Regular cardiac myocyte (primary cell): Measurements from ENCODE around the gene FBXO44. TPM values are rescaled to one million over a fixed set of nuclear protein-coding genes. Genes with fewer than 3 reads are reported as not detected.

Source experiments
- total RNA-seq: library from RNA; depleted of rRNA; stranded (reverse); fragments of >200 nt; gene quantifications from 2 replicates; pipeline ENCODE4 v1.2.3, GENCODE V29; 2014

The FBXO44 gene, protein sequence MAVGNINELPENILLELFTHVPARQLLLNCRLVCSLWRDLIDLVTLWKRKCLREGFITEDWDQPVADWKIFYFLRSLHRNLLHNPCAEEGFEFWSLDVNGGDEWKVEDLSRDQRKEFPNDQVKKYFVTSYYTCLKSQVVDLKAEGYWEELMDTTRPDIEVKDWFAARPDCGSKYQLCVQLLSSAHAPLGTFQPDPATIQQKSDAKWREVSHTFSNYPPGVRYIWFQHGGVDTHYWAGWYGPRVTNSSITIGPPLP
- total RNA-seq, result 7.7 and 14.4 TPM in 2 replicates

DNA sequence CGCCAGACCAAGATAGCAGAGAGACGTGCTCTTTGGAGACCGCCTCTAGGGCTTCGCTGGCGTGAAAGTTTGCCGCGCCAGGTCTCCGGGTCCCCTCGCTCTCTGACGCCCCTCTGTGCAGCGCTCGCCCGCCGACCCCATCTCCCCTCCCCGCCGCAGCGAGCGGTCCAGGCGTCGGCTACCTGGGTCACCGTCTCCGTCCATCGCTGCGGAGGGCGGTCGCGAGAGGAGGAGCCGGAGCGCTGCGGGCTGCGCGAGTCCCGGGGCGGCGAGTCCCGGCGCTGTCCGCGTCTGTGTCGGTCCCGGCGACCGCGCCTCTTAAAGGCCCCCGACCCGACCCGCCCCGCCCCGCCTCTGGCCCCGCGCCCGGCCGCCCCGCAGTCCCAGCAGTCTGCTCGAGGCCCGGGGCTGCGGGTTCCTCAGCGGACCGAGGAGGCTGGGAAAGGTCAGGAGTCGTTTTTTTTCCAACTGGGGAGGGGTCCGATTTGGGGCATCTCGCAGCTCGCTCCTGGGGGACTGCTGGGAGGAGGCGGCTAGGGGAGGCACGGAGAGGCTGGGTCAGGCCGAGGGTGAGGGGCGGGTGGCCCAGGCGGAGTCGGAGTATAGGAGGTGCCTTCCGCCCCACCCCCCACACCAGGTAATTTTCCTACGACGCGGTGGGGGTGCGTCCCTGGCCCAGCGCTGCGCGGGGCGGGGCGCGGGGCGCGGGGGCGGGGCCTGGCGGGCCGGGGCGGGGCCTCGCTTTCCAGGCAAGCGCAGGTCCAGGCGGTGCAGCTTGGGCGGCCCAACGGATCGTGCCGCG is at the start of gene FBXO44, which contains the start of gene FBXO2:
TSS of gene FBXO44 (plus strand) at position 741 of the 802 bp plus-strand sequence. CDS start 959 bp downstream, outside the sequence.
TSS of gene FBXO2 (minus strand) at position 293 of the 802 bp plus-strand sequence. CDS start at position 204, 89 bp downstream.

DNA sequence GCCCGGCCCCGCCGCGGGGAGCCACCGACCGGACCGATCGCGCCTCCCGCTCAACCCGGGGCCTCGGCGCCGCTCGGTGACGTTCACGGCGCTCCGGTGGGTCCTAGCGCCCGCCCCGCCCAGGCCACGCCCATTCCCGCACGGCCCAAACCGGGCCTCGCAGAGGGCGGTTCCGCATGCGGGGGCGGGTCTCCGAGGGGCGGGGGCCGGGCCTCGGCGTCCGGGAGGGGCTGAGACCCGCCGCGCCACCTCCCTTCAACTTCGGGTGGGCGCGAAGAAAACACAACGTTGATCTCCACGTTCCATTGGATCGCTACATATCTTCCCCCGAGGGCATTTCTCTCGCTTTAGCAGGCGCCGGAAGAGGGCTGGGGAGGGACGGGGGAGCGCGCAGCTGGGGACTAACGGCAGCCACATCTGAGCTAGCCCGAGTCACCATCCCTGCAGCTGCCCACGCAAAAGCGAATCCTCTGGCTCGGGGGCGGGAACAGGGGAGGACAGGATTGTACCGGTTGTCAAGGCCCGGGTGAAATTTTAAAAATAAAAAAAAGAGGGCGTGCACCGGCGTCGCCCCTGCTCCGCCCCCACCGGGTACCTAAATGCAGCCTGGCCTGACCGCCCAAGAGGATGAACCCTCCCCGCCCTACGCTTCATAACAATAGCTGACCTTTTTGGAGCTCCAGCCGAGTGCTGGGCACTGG is 26.5 kb downstream of the FBXO44 start, which contains the start of gene MAD2L2:
TSS of gene MAD2L2 (minus strand) at position 78 of the 701 bp plus-strand sequence. CDS start 547 bp downstream, outside the sequence.

DNA sequence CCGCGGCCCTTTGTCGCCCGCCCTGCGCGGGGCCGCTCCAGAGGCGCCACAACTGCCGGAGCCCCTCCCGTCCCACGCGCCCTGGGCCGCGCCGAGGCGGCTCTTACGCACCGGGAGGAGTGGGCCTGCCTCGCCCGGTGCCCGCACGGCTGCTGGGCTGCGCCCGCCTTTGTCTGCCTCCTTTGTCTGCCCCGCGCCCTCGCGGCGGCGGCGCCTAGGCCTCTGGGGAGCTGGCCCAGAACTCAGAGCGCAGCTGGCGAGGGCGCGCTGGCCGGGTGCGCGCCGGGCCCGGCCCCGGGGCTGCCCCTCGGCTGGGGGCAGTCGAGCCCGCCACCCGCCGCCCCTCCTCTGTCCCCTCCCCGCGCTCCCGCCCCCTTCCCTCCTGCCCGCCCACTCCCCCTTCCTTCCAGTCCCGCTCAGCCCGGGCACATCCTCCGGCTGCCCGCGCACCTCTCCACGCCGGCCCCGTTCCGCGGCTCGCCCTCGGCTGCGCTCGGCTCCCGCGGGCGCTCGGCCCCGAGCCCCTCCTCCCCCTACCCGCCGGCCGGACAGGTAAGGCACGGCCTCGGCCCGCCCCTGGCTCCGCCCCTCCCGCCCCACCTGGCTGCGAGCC is 36.7 kb downstream of the FBXO44 start, which contains the start of gene DRAXIN:
TSS of gene DRAXIN (plus strand) at position 409 of the 613 bp plus-strand sequence. CDS start 14,549 bp downstream, outside the sequence.

Other genes with a start within 250 kb of the FBXO44 start
- under 0.01 TPM in 1 of 2 replicates, not detected in the other for gene DISP3, start 175.7 kb upstream of the FBXO44 start, total RNA-seq
- gene FBXO2, start 448 bp upstream of the FBXO44 start, total RNA-seq, result 0.19 and 1.4 TPM in 2 replicates
- 1.3 and 2.5 TPM in 2 replicates for gene FBXO6, start 9.3 kb downstream of the FBXO44 start, total RNA-seq
- gene MAD2L2, start 26.3 kb downstream of the FBXO44 start, total RNA-seq, result 26.2 and 32.4 TPM in 2 replicates
- gene DRAXIN, start 36.8 kb downstream of the FBXO44 start, total RNA-seq, result 0.56 and 0.77 TPM in 2 replicates
- gene AGTRAP, start 81.3 kb downstream of the FBXO44 start, total RNA-seq, result 38.0 and 58.3 TPM in 2 replicates
- not detected in 2 replicates for gene C1orf167, start 107.3 kb downstream of the FBXO44 start, total RNA-seq
- gene MTHFR, start 151.1 kb downstream of the FBXO44 start, total RNA-seq, result 14.6 and 25.7 TPM in 2 replicates
- 5.0 and 12.1 TPM in 2 replicates for gene CLCN6, start 151.3 kb downstream of the FBXO44 start, total RNA-seq
- gene NPPA, start 192.9 kb downstream of the FBXO44 start, total RNA-seq, result 0.19 TPM in 1 of 2 replicates, not detected in the other
- gene NPPB, start 204.1 kb downstream of the FBXO44 start, total RNA-seq, result 11.5 and 45.9 TPM in 2 replicates